AG09319 (cell line): Measurements from ENCODE around the gene MOV10L1.
"Not testable (repeated sequence)": the region's sequence is repeated elsewhere in the genome, so short reads cannot be mapped to it uniquely, and the experiment has no call there.

ENCODE experiments used
- DNase-seq: peaks from one replicate; pipeline ENCODE4 v3.0.0-alpha.2; 2010; ENCODE audit warnings: low read depth; ENCODE audit errors: extremely low read depth
- CTCF ChIP-seq: IDR thresholded peaks from 2 replicates; pipeline ENCODE4 v1.5.1; 2011; ENCODE audit warnings: low read depth, mild to moderate bottlenecking, inconsistent platforms, low read length, moderate library complexity

The MOV10L1 gene

GRCh38 chr22:50204571-50204970 lies 114.8 kb downstream of the MOV10L1 start:
- DNase-seq = no peak
- no peak for TF ChIP-seq CTCF

DNA sequence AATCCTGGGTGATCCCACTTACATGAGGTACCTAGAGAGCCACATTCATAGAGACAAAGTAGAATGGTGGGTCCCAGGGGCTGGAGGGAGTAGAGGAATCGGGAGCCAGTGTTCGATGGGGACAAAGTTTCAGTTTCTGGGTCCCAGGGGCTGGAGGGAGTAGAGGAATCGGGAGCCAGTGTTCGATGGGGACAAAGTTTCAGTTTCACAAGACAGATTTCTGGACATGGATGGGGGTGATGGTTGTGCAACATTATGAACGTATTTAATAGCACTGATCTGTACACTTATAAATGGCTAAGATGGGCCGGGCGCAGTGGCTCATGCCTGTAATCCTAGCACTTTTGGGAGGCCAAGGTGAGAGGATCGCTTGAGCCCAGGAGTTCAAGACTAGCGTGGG lies 115.2 kb downstream of the MOV10L1 start:
- not testable (repeated sequence) for DNase-seq

DNA sequence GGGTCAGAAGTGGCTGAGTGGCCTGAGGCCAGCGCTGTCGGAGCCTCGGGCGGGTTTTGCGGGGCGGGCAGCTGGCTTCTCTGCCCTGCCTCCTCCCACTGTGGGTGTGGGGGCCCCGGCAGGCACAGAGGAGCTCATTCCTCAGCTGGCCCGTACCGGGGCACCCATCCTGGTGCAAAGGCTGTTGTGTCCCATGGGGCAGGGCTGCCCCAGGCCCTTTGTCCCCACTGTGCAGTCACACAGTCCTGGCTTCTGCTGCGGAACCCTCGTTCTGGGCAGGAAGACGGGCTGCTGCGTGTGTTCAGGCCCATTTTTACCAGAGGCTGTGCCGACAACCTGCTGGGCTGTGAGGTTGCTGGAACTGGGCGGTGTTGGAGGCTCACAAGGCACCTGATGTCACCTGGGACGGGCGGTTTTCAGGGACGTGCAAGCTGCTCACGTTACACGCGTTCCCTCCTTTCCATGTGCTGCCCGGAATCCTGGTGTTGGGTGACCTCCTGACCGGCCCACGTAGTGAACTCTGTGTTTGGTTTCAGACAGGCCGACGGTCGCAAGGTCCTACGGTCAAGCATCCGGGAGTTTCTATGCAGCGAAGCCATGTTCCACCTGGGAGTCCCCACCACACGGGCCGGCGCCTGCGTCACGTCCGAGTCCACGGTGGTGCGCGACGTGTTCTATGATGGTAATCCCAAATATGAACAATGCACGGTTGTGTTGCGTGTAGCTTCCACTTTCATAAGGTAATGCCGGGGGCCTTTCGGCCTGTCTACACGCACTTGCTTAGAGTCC lies 116.2 kb downstream of the MOV10L1 start:
- DNase-seq = no peak

DNA sequence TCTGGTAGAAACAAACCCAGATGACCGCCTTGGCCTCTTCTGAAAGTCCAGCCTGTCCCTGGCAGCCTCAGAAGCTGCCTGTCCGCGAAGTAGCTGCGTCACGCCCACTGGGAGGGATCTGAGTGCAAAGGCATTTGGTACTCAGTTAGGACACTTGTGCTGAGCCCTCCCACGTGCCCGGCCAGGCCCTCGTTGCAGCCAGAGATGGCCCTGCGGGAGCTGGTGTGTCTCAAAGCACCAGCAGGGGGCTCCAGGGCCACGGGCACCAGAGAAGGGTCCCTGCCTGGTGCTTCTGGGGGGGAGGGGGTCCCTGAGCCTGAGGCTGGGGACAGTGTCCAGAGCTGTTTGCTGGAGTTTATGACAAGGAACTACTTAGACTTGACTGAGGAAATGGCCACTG lies 116.8 kb downstream of the MOV10L1 start:
- no peak for DNase-seq

More for the DNA sequence above, 116.2 kb downstream of the MOV10L1 start:
- no peak for TF ChIP-seq CTCF

DNA sequence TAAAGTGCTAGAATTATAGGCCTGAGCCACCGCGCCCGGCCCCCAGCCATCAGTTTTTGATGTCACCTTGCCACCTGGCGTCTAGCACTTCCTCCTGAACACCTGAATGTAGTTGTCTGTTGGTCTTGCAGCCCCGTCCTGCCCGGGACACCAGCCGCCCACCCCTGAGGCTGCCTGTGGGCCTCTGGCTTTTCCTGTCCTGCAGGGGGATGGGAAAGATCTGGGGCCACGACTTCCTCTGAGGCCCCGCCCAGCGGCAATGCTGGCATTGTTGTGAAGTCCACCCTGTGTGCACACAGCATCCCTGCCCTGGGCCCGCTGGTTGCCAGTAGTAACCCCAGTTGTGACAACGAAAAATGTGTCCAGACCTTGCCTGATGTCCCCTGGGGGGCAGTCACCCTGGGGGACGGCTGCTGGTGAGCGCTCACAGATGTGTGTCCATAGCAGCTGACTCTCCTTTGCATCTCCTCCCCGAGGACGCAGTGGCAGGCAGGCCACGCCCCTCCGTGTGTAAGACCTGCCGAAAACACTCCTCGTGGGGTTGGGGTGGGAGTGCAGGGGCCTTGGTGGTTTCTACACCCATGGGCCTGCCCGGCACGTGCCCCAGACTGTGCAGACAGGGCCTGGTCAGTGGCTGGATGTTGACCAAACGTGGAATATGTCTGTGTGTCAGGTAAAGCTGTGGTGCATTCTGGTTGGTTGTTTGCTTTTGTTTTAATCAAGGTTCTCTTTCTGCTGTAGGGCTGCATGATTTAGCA lies 117.8 kb downstream of the MOV10L1 start:
- DNase-seq = no peak
- no peak for TF ChIP-seq CTCF

More for the DNA sequence above, 116.8 kb downstream of the MOV10L1 start:
- TF ChIP-seq CTCF = peak; percentile 36

GRCh38 chr22:50208430-50208938 lies 118.7 kb downstream of the MOV10L1 start:
- DNase-seq = no peak
- no peak for TF ChIP-seq CTCF

DNA sequence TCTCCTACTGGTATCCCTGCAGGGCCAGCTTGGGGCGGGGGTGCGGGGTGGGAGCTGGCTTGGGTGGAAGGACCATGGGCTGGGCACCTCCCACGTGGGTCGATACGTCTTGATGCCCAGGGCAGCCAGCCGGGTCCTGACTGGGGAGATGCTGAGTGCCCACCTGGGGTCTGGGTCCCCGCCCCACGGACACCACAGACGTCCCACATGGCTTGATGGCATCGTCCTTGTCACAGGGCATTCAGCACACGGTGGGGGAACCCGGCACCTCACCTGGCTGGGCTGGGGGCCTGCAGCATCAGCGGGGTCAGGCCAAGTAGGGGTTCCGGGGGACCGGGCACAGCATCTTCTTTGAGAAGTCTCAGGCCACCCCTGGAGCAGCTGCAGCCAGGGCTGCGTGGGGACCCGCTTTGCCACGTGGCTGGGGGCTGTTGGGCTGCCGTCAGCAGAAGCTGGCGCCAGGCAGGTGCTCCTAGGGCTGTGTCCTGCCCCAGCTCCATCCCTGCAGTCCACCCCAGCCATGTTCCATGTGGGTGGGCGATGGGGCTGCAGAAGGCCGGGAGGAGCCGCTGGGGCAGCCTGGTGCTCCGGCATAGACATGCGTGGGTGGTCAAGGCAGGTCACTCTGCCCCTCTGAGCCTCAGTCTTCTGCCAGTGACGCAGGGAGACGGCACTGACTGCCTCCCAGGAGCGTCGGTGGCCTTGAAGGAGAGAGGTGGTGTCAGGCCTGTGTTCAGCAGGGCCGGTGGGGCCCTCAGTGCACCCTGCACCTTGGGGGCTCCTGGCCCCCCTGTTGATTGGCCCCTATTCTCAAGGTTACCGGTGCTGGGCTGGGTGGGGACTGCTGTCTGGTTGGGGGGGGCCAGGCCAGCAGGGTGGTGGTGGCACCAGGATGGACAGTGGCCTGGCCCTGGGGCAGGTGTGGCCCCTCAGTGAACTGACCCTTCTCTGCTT lies 119.4 kb downstream of the MOV10L1 start:
- DNase-seq = no peak
- no peak for TF ChIP-seq CTCF
